ENCODE results near the gene PTPRK. TPM values are rescaled to one million over a fixed set of nuclear protein-coding genes. Genes with fewer than 3 reads are reported as not detected.

Gene PTPRK
- total RNA-seq, 2 donors from 2014 or later = 60.6 to 121 TPM

GRCh38 chr6:128333581-128334223, 186.7 kb downstream of the PTPRK start:
- Histone ChIP-seq H3K9me3 (no peaks in the 10 kb centered on the region), H3K27ac (no peak overlapping the region), H3K4me1 (peaks cover 30% of the 10 kb centered on the region), H3K27me3 (no peaks in the 10 kb centered on the region), H3K36me3 (replicated peaks in 1 of 2; ENCODE audit: insufficient read depth in 1 of 2, low read depth in 2 of 2) (no peaks in the 10 kb centered on the region), H3K4me3 (no peak overlapping the region)
- intact Hi-C loops (cut with DNase I) = no loop called here
- WGBS, 2 donors = 45 to 59% methylated on average over 5 of the region's 5 CpGs
- ATAC-seq (no peak), DNase-seq (no peak)
- no peak for TF ChIP-seq POLR2A (IDR thresholded peaks at IDR 0.05)

DNA sequence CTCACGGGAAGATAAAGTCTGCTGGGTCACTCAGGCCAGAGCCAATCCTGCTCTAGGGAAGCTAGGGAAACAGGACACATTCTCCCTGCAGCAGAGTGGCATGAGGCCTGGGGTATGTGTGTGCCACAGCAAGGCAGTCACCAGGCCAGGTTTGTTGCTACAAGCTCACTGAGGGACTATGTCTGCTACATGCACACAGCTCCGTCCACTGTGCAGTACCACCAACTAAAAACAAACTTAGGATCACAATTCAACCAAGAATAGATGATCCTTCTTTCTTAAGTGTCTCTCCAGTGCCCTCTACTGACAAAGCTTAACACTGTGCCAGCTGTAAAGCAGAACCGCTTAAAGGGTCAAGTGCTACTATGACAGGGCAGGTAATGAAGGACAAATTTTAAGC, 192.5 kb downstream of the PTPRK start:
- H3K27ac ChIP-seq = no peak overlapping the region
- WGBS, 2 donors = 93 to 97% methylated on average over 3 of the region's 3 CpGs
- peak; percentile 50 for ATAC-seq
- H3K4me3 ChIP-seq = no peak overlapping the region
- no peaks in the 10 kb centered on the region for H3K9me3 ChIP-seq
- H3K27me3 ChIP-seq = no peaks in the 10 kb centered on the region
- peaks cover 7% of the 10 kb centered on the region for H3K4me1 ChIP-seq
- intact Hi-C loops (cut with DNase I) = no loop called here
- H3K36me3 ChIP-seq (replicated peaks in 1 of 2; ENCODE audit: insufficient read depth in 1 of 2, low read depth in 2 of 2) = no peaks in the 10 kb centered on the region
- DNase-seq = peak in 1 of 4 donors; percentile 9
- TF ChIP-seq CTCF (IDR thresholded peaks at IDR 0.05) = peak in 5 of 7 experiments; percentile 20 to 40 (median 35)
- TF ChIP-seq POLR2A (IDR thresholded peaks at IDR 0.05) = no peak

GRCh38 chr6:128323011-128323410, 197.4 kb downstream of the PTPRK start:
- intact Hi-C loops (cut with DNase I) = no loop called here
- Histone ChIP-seq H3K27me3 (no peaks in the 10 kb centered on the region), H3K4me1 (peaks cover 8% of the 10 kb centered on the region), H3K9me3 (no peaks in the 10 kb centered on the region), H3K4me3 (no peak overlapping the region), H3K27ac (no peak overlapping the region), H3K36me3 (replicated peaks in 1 of 2; ENCODE audit: insufficient read depth in 1 of 2, low read depth in 2 of 2) (no peaks in the 10 kb centered on the region)
- ATAC-seq (no peak), DNase-seq (no peak)
- TF ChIP-seq CTCF (IDR thresholded peaks at IDR 0.05) = no peak
- TF ChIP-seq POLR2A (IDR thresholded peaks at IDR 0.05) = no peak
- 81 to 100% methylated on average over 1 of the region's 1 CpG for WGBS, 2 donors

DNA sequence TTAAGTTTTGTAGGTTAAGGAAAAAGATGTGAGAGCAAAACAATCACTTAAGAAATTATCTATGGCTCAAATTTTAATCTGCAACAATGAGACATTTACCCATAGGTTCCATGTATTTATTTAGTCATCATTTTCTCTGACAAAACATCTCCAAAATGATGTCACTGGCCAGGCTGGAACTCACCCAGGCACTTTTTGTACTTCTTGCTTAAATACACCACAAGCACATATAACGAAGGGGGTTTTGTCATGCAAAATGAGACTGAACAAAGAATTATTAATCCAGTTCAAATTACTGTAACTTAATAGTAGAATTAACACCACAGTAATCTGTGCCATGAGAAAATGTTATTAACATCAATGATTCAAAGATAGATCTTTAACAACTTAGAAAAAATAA, 200.5 kb downstream of the PTPRK start:
- DNase-seq (no peak), ATAC-seq (no peak)
- intact Hi-C loops (cut with DNase I) = no loop called here
- Histone ChIP-seq H3K4me1 (peaks cover 8% of the 10 kb centered on the region), H3K36me3 (replicated peaks in 1 of 2; ENCODE audit: insufficient read depth in 1 of 2, low read depth in 2 of 2) (no peaks in the 10 kb centered on the region), H3K4me3 (no peak overlapping the region), H3K27me3 (no peaks in the 10 kb centered on the region), H3K27ac (no peak overlapping the region), H3K9me3 (no peaks in the 10 kb centered on the region)
- 80 to 97% methylated on average over 1 of the region's 1 CpG for WGBS, 2 donors
- TF ChIP-seq CTCF (IDR thresholded peaks at IDR 0.05) = no peak
- no peak for TF ChIP-seq POLR2A (IDR thresholded peaks at IDR 0.05)

- no peak overlapping the region for H3K4me3 ChIP-seq
- H3K27ac ChIP-seq = no peak overlapping the region
- intact Hi-C loops (cut with DNase I) = no loop called here
- H3K36me3 ChIP-seq (replicated peaks in 1 of 2; ENCODE audit: insufficient read depth in 1 of 2, low read depth in 2 of 2) = no peaks in the 10 kb centered on the region
- H3K9me3 ChIP-seq = no peaks in the 10 kb centered on the region
- ATAC-seq (no peak), DNase-seq (no peak)
- WGBS, 2 donors = 84 to 90% methylated on average over 3 of the region's 3 CpGs
- no peak for TF ChIP-seq CTCF (IDR thresholded peaks at IDR 0.05)
- TF ChIP-seq POLR2A (IDR thresholded peaks at IDR 0.05) = no peak
- H3K27me3 ChIP-seq = no peaks in the 10 kb centered on the region
- H3K4me1 ChIP-seq = peaks cover 8% of the 10 kb centered on the region
Observed at GRCh38 chr6:128319157-128319556, 201.2 kb downstream of the PTPRK start.
